Activated CD8-positive, alpha-beta memory T cell treated with anti-CD3 and anti-CD28 coated beads, Interleukin-2, amount 50 U/mL, for 48 hours (primary cell): ENCODE data around the gene RPTOR.

Experiments
- DNase-seq: peaks from one replicate; pipeline ENCODE4 v3.0.0-alpha.2; 2020

RPTOR gene

GRCh38 chr17:80698297-80698696 is 153.7 kb downstream of the RPTOR start:
- peak; percentile 22 for DNase-seq

GRCh38 chr17:80699205-80699604 is 154.6 kb downstream of the RPTOR start:
- peak; percentile 28 for DNase-seq

- peak; percentile 38 for DNase-seq
Observed at GRCh38 chr17:80701730-80702129, 157.1 kb downstream of the RPTOR start.

- no peak for DNase-seq
Observed at GRCh38 chr17:80702315-80703141, 157.9 kb downstream of the RPTOR start.

GRCh38 chr17:80703142-80703478 is 158.5 kb downstream of the RPTOR start:
- DNase-seq: peak; percentile 50

GRCh38 chr17:80704381-80704819 is 159.8 kb downstream of the RPTOR start:
- no peak for DNase-seq

- DNase-seq: peak; percentile 46
Observed at GRCh38 chr17:80704894-80705293, 160.3 kb downstream of the RPTOR start.

GRCh38 chr17:80705988-80706387 is 161.3 kb downstream of the RPTOR start:
- DNase-seq: peak; percentile 29

GRCh38 chr17:80706463-80706867 is 161.8 kb downstream of the RPTOR start:
- DNase-seq: peak; percentile 36

GRCh38 chr17:80708480-80708879 is 163.8 kb downstream of the RPTOR start:
- peak; percentile 44 for DNase-seq

GRCh38 chr17:80709090-80709695 is 164.6 kb downstream of the RPTOR start:
- peak; percentile 38 for DNase-seq

GRCh38 chr17:80710714-80711302 is 166.2 kb downstream of the RPTOR start:
- DNase-seq: no peak

- no peak for DNase-seq
Observed at GRCh38 chr17:80712089-80712488, 167.5 kb downstream of the RPTOR start.

GRCh38 chr17:80712606-80713005 is 168.0 kb downstream of the RPTOR start:
- no peak for DNase-seq

- DNase-seq: peak; percentile 29
Observed at GRCh38 chr17:80716986-80717719, 172.5 kb downstream of the RPTOR start.

GRCh38 chr17:80717720-80718083 is 173.1 kb downstream of the RPTOR start:
- DNase-seq: no peak

- DNase-seq: no peak
Observed at GRCh38 chr17:80718428-80718827, 173.8 kb downstream of the RPTOR start.

GRCh38 chr17:80719449-80719848 is 174.8 kb downstream of the RPTOR start:
- DNase-seq: peak; percentile 45

- peak; percentile 68 for DNase-seq
Observed at GRCh38 chr17:80720610-80721577, 176.3 kb downstream of the RPTOR start.

GRCh38 chr17:80722661-80723060 is 178.0 kb downstream of the RPTOR start:
- DNase-seq: peak; percentile 42

GRCh38 chr17:80724775-80725266 is 180.2 kb downstream of the RPTOR start:
- no peak for DNase-seq

- DNase-seq: no peak
Observed at GRCh38 chr17:80725517-80725916, 180.9 kb downstream of the RPTOR start.
